GM19467 (cell line): ENCODE data around the gene XRCC1.
A peak's percentile ranks its signal among the peaks of the same experiment; 100 is the strongest.
"Not testable (repeated sequence)": the region's sequence is repeated elsewhere in the genome, so short reads cannot be mapped to it uniquely, and the experiment has no call there.

Experiments used
- ATAC-seq: cut with Tn5 transposase; IDR thresholded peaks from one replicate; pipeline ENCODE4 v1.9.1; 2021; ENCODE audit warnings: mild to moderate bottlenecking, moderate library complexity; ENCODE audit not compliant: unreplicated experiment

The XRCC1 gene

GRCh38 chr19:43605875-43606568 is 30.7 kb upstream of the XRCC1 start:
- no peak for ATAC-seq

DNA sequence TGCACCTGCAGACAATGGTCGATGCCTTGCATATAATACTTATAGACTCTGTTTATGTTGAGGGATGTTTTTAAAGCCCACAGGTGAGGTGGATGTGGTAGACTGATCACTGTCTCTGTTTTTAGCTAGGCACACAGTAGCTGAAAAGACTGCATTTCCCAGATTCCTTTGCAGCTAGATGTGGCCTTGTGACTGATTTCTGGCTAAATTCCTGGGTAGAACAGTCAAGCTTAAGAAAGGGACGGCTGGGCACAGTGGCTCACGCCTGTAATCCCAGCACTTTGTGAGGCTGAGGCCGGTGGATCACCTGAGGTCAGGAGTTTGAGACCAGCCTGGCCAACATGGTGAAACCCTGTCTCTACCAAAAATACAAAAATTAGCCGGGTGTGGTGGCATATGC is 25.0 kb upstream of the XRCC1 start:
- not testable (repeated sequence) for ATAC-seq

DNA sequence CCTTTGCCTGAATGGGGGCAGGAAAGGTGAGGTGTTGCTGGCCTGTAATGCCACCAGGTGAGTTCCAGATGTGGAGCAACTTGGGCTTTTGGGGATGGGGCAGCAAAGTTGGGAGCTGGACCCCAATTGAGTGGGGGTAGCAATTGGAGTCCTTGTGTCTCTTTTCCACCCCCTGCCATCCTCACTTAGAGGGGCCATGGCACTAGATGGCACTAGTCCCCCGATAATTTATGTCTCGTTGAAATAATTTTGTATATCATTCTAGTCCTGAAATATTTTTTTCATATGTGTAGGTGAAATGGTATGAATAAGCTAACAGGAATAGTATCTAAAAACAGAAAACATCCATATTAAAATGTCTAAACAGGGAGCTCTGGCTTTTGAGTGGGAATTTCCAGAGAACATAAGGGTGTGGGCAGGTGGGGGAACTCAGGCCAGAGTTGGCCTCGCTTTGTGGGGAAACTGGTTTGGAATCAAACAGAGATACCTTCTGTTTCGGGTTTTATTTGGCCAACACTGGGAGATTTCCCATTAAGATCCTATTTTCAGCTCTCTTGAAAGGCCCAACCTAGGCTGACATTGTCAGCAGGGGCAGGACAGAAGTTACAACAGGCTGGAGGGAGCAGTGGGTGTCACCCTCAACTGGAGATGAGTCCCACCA is 24.4 kb upstream of the XRCC1 start:
- ATAC-seq = no peak

DNA sequence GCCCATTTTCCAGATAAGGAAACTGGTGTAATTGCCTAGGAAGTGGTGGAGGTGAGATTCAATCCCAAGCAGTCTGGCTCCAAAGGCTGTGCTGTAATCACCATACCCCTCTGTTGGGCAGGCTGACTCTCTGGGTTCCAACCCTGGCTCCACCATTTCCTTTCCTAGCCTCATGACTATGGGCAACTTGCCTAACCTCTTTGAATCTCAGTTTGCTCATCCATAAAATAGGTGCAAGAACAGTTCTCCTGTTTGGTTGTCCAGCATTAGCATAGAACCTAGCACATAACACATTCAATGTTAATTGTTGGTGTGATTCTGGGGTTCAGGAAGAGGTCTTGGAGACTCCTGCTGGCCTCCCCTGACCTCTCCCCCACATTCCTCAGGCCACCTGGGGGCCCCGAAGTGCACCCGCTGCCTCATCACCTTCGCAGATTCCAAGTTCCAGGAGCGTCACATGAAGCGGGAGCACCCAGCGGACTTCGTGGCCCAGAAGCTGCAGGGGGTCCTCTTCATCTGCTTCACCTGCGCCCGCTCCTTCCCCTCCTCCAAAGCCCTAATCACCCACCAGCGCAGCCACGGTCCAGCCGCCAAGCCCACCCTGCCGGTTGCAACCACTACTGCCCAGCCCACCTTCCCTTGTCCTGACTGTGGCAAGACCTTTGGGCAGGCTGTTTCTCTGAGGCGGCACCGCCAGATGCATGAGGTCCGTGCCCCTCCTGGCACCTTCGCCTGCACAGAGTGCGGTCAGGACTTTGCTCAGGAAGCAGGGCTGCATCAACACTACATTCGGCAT is 23.3 kb upstream of the XRCC1 start:
- ATAC-seq = no peak

- ATAC-seq = no peak
Observed at GRCh38 chr19:43597876-43598275, 22.5 kb upstream of the XRCC1 start.

- no peak for ATAC-seq
Observed at GRCh38 chr19:43596842-43597461, 21.6 kb upstream of the XRCC1 start.

DNA sequence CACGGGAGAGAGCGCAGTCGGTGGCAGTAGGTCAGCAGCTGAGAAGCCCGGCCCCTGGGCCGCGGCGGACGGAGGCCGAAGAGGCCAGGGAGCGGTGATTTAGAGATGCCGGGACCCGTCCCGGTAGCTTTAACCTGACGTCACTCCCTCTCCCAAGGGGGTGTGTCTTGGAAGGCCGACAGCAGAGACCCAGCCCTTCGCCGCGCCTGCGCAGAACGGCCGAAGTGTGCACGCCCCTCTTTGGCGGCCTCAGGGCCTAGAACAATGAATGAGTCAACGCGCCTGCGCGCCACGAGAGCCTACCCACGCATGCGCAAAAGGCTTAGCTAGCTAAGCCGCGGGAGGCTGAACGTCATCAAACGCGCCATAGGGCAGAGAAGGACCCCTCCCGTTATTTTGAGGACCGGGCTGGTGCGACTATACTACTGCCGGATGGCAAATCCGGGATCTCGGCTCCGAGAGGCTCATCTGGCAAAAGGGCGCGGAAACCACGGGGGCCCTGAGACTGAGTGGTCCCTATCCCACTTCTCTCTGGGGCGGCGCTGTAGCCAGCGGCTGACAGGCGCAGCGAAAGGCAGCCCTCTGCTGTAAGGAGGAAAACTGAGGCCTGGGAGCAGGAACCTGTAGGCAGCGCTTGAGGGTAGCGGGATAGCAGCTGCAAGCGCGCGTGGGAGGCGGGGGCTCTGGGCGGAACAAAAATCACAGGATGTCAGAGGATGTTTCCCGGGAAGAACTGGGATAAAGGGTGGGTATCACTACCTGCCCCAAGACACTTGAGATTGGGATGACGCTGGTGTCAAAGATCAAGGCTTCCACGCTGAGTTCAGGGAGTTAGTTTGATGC is 20.9 kb upstream of the XRCC1 start, which contains the start of the genes IRGQ and ZNF576:
TSS of gene IRGQ (minus strand) at position 136 of the 843 bp plus-strand sequence. CDS start 796 bp downstream, outside the sequence.
TSS of gene ZNF576 (plus strand) at position 597 of the 843 bp plus-strand sequence. CDS start 514 bp downstream, outside the sequence.
- peak; percentile 79 for ATAC-seq

DNA sequence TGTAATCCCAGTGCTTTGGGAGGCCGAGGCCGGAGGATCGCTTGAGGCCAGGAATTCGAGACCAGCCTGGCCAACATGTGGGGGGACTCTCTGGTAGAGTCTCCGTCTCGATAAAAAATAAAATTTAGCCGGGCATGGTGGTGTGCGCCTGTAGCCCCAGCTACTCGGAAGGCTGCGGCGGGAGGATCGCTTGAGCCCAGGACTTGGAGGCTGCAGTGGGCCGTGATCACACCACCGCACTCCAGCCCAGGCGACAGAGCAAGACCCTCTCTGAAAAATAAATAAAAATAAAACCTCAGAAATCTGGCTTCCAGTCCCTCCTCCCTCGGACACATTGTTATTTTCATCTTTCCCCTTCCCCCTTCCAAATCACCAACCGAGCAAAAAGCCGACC is 20.3 kb upstream of the XRCC1 start:
- no peak for ATAC-seq

DNA sequence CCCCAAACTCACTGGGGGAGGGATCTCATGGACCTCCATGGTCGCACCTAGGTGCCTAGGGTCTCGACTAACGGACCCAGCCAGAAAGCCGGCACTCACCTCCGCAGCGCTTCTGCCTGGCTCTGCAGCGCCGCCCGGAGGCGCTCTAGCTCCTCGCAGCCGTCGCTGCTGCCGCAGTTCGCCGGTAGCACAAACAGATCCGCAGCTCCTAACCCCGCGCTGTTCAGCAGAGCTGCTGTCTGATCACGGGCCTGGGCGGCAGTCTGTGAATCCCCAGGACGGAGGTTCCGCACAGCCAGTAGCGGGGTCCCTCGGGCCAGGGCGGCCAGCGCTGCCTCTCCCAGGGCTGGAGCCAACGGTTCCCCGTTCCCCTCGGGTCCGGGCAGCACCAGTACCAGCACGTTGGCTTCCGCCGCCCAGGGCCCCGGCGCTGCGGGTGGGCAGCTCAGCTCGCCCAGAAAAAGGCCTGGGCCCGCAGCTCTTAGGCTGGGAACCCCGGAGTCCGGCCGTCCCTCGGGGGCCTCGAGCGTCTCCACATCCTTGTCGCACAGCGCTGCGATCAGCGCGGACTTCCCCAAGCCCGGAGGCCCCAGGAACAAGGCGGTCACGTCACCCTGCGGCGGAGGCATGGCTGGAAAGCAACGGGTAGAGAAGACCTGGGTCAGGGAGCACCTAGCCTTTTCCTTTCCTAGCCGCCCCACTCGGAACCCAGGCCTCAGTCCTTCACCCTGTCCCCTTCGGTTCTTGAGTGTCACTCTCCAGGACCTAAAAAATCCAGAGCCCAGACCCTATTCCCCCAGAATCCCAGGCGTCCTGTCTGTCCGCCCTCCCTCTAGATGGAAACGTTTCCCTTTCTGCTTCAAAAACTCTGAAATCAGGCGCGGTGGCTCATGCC is 19.6 kb upstream of the XRCC1 start:
- no peak for ATAC-seq

DNA sequence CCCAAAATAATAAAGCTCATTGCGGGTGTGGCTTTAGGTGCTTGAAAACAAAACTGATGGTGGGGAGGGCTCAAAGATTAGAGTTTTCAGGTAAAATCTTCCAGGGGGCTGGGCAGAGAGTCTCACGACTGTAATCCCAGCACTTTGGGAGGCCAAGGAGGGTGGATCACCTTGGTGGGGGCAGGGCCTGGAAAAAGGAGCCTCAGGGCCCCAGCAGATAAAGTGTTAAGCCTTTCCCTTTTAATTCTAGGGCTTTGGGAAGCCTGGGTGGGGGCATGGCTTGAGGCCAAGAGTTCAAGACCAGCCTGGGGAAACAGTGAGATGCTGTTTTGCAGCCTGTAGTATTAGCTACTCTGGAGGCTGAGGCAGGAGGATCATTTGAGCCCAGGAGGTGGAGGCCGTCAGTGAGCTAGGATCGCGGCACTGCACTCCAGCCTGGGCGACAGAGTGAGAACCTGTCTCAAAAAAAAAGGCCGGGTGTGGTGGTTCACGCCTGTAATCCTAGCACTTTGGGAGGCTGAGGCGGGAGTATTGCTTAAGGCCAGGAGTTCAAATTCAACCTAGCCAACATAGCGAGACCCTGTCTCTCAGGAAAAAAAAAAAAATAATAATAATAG is 18.9 kb upstream of the XRCC1 start:
- no peak for ATAC-seq

DNA sequence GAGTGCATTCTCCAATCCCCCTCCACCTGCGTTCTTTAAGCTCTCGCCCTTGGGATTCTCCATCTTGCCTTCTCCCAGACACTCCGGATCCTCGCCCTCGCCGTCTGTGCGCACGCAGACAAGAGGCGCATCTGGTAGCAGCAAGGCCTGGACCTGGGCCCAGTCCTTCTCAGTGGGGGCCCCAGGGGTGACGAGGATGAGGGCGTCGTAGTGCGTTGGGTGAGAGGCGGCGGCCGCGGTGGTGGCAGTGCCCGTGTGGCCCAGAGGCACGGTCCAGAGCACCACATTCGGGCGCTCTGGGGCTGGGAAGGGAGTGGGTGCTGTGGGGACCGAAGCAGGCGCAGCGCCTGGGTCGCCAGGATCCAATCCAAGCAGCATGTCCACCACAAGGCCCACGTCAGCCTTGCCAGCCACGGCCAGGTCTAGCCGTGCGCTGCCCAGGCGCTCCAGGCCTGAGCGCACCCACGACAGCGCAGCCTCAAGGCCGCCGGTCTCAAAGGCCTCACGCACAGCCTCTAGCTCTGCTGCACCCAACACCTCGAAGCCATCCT is 17.5 kb upstream of the XRCC1 start:
- ATAC-seq = no peak

DNA sequence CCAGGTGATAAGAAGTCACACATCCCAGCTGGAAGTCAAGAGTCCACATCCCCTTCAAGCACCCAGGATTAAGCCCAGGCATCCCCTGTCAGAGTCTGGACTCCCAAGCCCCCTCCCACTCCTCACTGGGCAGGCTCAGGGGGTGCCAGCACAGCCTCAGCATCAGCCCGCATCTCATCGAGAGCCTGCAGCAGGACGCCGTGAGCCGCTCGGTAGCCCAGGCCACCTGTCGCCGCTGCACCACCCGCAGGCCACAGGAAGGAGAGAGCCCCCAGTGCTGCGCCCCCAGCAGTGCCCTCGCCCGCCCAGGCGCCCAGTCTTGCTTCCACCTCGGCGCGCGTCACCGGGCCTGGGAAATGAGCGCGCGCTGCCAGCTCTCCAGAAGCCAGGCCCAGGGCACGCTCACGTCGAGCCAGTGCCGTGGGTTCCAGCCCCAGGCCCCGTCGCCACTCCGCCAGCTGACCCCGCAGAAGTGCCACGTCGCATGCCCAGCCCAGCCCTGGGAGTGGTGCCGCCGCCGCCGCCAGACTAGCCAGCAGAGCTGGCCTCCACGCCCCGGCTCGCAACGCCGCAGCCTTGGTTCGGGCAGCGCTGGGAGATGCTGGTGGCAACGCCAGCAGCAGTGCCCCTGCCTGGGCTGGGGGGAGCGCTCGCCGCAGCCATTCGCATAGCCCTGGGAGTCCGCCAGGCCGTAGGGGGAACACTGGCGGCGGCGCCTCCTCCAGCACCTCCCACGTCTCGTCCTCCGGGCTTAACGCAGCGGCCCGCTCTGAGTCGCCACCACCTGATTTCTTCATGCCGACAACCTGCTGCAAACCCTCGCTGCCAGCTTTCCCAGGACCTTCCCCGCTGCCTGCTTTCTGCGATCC is 16.8 kb upstream of the XRCC1 start:
- ATAC-seq = no peak

GRCh38 chr19:43589678-43590077 is 14.4 kb upstream of the XRCC1 start:
- ATAC-seq = no peak

GRCh38 chr19:43589277-43589676 is 13.9 kb upstream of the XRCC1 start:
- ATAC-seq = no peak

- ATAC-seq = not testable (repeated sequence)
Observed at GRCh38 chr19:43587029-43587428, 11.7 kb upstream of the XRCC1 start.

DNA sequence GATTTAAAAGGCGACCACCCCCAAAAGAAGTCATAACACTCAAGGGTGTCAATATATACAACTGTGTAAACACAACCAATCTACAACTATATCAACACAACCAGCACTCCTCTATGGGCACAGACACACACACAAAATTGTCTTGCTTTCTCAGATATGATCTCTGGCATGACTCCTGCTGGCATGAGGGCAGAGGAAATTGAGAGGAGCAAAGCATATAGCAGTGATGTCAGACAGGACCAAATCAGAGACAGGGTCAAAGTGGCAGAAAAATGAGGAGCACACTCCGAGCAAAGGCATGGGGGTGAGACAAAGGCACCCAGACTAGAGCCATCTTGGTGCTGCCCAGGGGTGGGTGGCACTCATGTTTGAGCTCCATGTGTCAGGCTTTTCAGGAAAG is 11.0 kb upstream of the XRCC1 start:
- ATAC-seq = no peak

GRCh38 chr19:43584484-43584883 is 9.2 kb upstream of the XRCC1 start:
- no peak for ATAC-seq

DNA sequence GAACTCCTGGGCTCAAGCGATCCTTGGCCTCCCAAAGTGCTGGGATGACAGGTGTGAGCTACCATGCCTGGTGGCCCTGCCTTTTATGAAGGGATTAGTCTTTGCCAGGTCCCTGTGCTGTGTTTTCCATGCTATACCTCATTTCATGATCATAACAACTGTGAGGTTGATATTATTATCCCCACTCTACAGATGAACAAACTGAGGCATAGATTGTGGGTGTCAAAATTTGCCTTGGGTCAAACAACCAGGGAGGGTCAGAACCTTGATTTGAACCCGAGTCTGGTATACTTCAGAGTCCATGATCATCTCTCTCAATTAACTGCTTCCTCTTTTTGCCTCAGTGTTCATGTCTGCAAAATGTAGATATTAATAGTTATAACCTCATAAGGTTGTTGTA is 7.2 kb upstream of the XRCC1 start:
- ATAC-seq = no peak
